Neural crest cell (in vitro differentiated cells): ENCODE measurements around the gene PRSS38. TPM values are rescaled to one million over a fixed set of nuclear protein-coding genes. Genes with fewer than 3 reads are reported as not detected.

Experiments
- DNase-seq: peaks from one replicate; pipeline ENCODE4 v3.0.0; 2021; ENCODE audit warnings: low read depth, mixed read lengths, low spot score
- H3K27ac Mint-ChIP-seq: one replicate; pipeline ENCODE4 v1.8.0; 2021; ENCODE audit warnings: mild to moderate bottlenecking, mixed read lengths; ENCODE audit not compliant: unreplicated experiment
- H3K27me3 Mint-ChIP-seq: 2 replicates; pipeline ENCODE4 v1.8.0; 2021; ENCODE audit warnings: low read depth, mild to moderate bottlenecking, mixed read lengths
- H3K36me3 Mint-ChIP-seq: 2 replicates; pipeline ENCODE4 v1.8.0; 2021; ENCODE audit warnings: low read depth, mild to moderate bottlenecking, mixed read lengths
- H3K4me1 Mint-ChIP-seq: 2 replicates; pipeline ENCODE4 v1.8.0; 2021; ENCODE audit warnings: mixed read lengths
- H3K4me3 Mint-ChIP-seq: one replicate; pipeline ENCODE4 v1.8.0; 2021; ENCODE audit warnings: mild to moderate bottlenecking, mixed read lengths
- H3K9me3 Mint-ChIP-seq: 2 replicates; pipeline ENCODE4 v1.8.0; 2021; ENCODE audit warnings: mixed read lengths
- CTCF ChIP-seq: fragments of 200-600 bp; sonication (generic); conservative IDR thresholded peaks from 2 replicates; pipeline ENCODE4 v1.5.0; 2021; ENCODE audit warnings: antibody characterized with exemption, mild to moderate bottlenecking
- total RNA-seq: library from RNA; stranded (reverse); gene quantifications from 2 replicates; pipeline ENCODE4 v1.2.1, GENCODE V29; 2021

PRSS38 gene
- total RNA-seq, 1 donor from 2014 or later, result not detected

DNA sequence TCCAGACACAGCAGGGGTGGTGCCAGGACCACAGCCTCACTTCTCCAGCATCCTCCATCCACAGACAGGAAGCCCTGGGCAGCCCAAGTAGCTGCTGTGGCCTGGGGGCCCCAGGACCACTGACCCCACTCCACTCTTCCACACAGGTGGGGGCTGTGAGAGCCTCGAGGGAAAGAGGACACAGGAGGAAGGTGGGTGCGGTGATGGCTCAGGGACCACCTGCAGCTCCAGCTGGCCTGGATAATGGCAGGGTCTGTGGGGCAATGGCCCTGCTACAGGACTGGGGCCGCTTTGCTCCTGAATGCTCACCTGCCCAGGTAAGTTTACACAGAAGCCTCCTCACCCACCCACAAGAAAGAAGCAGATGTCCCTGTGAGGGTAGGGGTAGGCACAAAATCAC is 18.3 kb upstream of the PRSS38 start:
- H3K27ac Mint-ChIP-seq, result no peak overlapping the region
- H3K27me3 Mint-ChIP-seq, result peaks cover 19% of the 10 kb centered on the region
- H3K36me3 Mint-ChIP-seq, result no peaks in the 10 kb centered on the region
- no peak for TF ChIP-seq CTCF
- no peak overlapping the region for H3K4me3 Mint-ChIP-seq
- no peak for DNase-seq
- no peaks in the 10 kb centered on the region for H3K9me3 Mint-ChIP-seq
- no peaks in the 10 kb centered on the region for H3K4me1 Mint-ChIP-seq

- no peaks in the 10 kb centered on the region for H3K4me1 Mint-ChIP-seq
- no peak overlapping the region for H3K27ac Mint-ChIP-seq
These were observed 17.9 kb upstream of the PRSS38 start for GRCh38 chr1:227797625-227798024.

GRCh38 chr1:227798078-227798802 is 17.2 kb upstream of the PRSS38 start:
- Mint-ChIP-seq H3K9me3 (no peaks in the 10 kb centered on the region), H3K27me3 (peaks cover 26% of the 10 kb centered on the region), H3K27ac (no peak overlapping the region), H3K36me3 (no peaks in the 10 kb centered on the region), H3K4me3 (no peak overlapping the region), H3K4me1 (no peaks in the 10 kb centered on the region)
- no peak for DNase-seq
- TF ChIP-seq CTCF, result no peak

More at GRCh38 chr1:227797625-227798024, 17.9 kb upstream of the PRSS38 start:
- Mint-ChIP-seq H3K9me3 (no peaks in the 10 kb centered on the region), H3K36me3 (no peaks in the 10 kb centered on the region), H3K4me3 (no peak overlapping the region), H3K27me3 (peaks cover 22% of the 10 kb centered on the region)
- TF ChIP-seq CTCF, result no peak
- DNase-seq, result no peak

DNA sequence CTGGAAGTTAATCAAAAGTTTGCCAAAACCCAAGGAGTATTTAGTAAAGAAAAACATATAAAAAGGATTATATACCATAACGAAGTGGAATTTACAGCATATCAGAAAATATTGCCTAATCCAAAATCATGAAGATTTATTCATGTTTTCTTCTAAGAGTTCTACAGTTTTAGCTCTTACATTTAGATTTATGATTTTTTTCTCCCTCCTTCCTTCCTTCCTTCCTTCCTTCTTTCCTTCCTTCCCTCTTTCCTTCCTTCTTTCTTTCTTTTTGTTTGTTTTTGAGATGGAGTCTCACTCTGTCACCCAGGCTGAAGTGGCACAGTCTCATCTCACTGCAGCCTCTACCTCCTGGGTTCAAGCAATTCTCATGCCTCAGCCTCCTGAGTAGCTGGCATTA is 15.7 kb upstream of the PRSS38 start:
- Mint-ChIP-seq H3K27ac (no peak overlapping the region), H3K27me3 (peaks cover 39% of the 10 kb centered on the region)

GRCh38 chr1:227803933-227804332 is 11.5 kb upstream of the PRSS38 start:
- DNase-seq, result no peak
- H3K27me3 Mint-ChIP-seq, result peaks cover 43% of the 10 kb centered on the region
- H3K4me1 Mint-ChIP-seq, result no peaks in the 10 kb centered on the region
- H3K27ac Mint-ChIP-seq, result no peak overlapping the region
- no peak overlapping the region for H3K4me3 Mint-ChIP-seq
- H3K36me3 Mint-ChIP-seq, result peaks cover 6% of the 10 kb centered on the region
- peaks cover 3% of the 10 kb centered on the region for H3K9me3 Mint-ChIP-seq
- TF ChIP-seq CTCF, result no peak

More for the DNA sequence above, 15.7 kb upstream of the PRSS38 start:
- no peak for DNase-seq
- Mint-ChIP-seq H3K9me3 (peaks cover 1% of the 10 kb centered on the region), H3K4me1 (no peaks in the 10 kb centered on the region), H3K36me3 (peaks cover 1% of the 10 kb centered on the region), H3K4me3 (no peak overlapping the region)
- no peak for TF ChIP-seq CTCF
